Measurements from ENCODE around the gene CEACAM7.
A peak's percentile ranks its signal among the peaks of the same experiment; 100 is the strongest.

CEACAM7 gene

DNA sequence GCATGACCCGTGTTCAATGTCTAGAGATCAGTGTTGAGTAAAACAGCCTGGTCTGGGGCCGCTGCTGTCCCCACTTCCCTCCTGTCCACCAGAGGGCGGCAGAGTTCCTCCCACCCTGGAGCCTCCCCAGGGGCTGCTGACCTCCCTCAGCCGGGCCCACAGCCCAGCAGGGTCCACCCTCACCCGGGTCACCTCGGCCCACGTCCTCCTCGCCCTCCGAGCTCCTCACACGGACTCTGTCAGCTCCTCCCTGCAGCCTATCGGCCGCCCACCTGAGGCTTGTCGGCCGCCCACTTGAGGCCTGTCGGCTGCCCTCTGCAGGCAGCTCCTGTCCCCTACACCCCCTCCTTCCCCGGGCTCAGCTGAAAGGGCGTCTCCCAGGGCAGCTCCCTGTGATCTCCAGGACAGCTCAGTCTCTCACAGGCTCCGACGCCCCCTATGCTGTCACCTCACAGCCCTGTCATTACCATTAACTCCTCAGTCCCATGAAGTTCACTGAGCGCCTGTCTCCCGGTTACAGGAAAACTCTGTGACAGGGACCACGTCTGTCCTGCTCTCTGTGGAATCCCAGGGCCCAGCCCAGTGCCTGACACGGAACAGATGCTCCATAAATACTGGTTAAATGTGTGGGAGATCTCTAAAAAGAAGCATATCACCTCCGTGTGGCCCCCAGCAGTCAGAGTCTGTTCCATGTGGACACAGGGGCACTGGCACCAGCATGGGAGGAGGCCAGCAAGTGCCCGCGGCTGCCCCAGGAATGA, 18.9 kb upstream of the CEACAM7 start:
- TF ChIP-seq, protein P1, sequence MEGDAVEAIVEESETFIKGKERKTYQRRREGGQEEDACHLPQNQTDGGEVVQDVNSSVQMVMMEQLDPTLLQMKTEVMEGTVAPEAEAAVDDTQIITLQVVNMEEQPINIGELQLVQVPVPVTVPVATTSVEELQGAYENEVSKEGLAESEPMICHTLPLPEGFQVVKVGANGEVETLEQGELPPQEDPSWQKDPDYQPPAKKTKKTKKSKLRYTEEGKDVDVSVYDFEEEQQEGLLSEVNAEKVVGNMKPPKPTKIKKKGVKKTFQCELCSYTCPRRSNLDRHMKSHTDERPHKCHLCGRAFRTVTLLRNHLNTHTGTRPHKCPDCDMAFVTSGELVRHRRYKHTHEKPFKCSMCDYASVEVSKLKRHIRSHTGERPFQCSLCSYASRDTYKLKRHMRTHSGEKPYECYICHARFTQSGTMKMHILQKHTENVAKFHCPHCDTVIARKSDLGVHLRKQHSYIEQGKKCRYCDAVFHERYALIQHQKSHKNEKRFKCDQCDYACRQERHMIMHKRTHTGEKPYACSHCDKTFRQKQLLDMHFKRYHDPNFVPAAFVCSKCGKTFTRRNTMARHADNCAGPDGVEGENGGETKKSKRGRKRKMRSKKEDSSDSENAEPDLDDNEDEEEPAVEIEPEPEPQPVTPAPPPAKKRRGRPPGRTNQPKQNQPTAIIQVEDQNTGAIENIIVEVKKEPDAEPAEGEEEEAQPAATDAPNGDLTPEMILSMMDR (conservative IDR thresholded peaks at IDR 0.05; ENCODE audit: low read length): peak; percentile 52
- DNase-seq (ENCODE audit: low read depth): peak; percentile 12
- H3K4me3 ChIP-seq (ENCODE audit: low read length): no peak overlapping the region

DNA sequence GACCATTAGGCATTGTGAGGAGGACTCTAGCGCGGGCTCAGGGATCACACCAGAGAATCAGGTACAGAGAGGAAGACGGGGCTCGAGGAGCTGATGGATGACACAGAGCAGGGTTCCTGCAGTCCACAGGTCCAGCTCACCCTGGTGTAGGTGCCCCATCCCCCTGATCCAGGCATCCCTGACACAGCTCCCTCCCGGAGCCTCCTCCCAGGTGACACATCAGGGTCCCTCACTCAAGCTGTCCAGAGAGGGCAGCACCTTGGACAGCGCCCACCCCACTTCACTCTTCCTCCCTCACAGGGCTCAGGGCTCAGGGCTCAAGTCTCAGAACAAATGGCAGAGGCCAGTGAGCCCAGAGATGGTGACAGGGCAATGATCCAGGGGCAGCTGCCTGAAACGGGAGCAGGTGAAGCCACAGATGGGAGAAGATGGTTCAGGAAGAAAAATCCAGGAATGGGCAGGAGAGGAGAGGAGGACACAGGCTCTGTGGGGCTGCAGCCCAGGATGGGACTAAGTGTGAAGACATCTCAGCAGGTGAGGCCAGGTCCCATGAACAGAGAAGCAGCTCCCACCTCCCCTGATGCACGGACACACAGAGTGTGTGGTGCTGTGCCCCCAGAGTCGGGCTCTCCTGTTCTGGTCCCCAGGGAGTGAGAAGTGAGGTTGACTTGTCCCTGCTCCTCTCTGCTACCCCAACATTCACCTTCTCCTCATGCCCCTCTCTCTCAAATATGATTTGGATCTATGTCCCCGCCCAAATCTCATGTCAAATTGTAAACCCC, 17.5 kb upstream of the CEACAM7 start:
- TF ChIP-seq, protein P1 (conservative IDR thresholded peaks at IDR 0.05; ENCODE audit: low read length): no peak
- DNase-seq (ENCODE audit: low read depth): no peak
- no peak overlapping the region for H3K4me3 ChIP-seq (ENCODE audit: low read length)

DNA sequence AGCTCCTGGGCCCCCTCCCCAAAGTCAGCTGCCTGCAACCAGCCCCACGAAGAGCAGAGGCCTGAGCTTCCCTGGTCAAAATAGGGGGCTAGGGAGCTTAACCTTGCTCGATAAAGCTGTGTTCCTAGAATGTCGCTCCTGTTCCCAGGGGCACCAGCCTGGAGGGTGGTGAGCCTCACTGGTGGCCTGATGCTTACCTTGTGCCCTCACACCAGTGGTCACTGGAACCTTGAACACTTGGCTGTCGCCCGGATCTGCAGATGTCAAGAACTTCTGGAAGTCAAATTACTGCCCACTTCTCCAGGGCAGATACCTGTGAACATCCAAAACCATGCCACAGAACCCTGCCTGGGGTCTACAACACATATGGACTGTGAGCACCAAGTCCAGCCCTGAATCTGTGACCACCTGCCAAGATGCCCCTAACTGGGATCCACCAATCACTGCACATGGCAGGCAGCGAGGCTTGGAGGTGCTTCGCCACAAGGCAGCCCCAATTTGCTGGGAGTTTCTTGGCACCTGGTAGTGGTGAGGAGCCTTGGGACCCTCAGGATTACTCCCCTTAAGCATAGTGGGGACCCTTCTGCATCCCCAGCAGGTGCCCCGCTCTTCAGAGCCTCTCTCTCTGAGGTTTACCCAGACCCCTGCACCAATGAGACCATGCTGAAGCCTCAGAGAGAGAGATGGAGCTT, 15.7 kb upstream of the CEACAM7 start:
- no peak for DNase-seq (ENCODE audit: low read depth)

GRCh38 chr19:41702171-41702651, 14.1 kb upstream of the CEACAM7 start:
- no peak overlapping the region for H3K4me3 ChIP-seq (ENCODE audit: low read length)
- DNase-seq (ENCODE audit: low read depth): peak; percentile 43

More for the DNA sequence above, 15.7 kb upstream of the CEACAM7 start:
- H3K4me3 ChIP-seq (ENCODE audit: low read length): no peak overlapping the region
- TF ChIP-seq, protein P1 (conservative IDR thresholded peaks at IDR 0.05; ENCODE audit: low read length): no peak

DNA sequence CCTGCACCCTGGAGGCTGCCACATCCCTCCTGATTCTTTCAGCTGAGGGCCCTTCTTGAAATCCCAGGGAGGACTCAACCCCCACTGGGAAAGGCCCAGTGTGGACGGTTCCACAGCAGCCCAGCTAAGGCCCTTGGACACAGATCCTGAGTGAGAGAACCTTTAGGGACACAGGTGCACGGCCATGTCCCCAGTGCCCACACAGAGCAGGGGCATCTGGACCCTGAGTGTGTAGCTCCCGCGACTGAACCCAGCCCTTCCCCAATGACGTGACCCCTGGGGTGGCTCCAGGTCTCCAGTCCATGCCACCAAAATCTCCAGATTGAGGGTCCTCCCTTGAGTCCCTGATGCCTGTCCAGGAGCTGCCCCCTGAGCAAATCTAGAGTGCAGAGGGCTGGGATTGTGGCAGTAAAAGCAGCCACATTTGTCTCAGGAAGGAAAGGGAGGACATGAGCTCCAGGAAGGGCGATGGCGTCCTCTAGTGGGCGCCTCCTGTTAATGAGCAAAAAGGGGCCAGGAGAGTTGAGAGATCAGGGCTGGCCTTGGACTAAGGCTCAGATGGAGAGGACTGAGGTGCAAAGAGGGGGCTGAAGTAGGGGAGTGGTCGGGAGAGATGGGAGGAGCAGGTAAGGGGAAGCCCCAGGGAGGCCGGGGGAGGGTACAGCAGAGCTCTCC, 13.5 kb upstream of the CEACAM7 start:
- TF ChIP-seq, protein P1 (conservative IDR thresholded peaks at IDR 0.05; ENCODE audit: low read length): no peak
- no peak overlapping the region for H3K4me3 ChIP-seq (ENCODE audit: low read length)
- no peak for DNase-seq (ENCODE audit: low read depth)

More at GRCh38 chr19:41702171-41702651, 14.1 kb upstream of the CEACAM7 start:
- TF ChIP-seq, protein P1 (conservative IDR thresholded peaks at IDR 0.05; ENCODE audit: low read length): no peak

GRCh38 chr19:41700381-41701195, 12.5 kb upstream of the CEACAM7 start:
- no peak overlapping the region for H3K4me3 ChIP-seq (ENCODE audit: low read length)
- TF ChIP-seq, protein P1 (conservative IDR thresholded peaks at IDR 0.05; ENCODE audit: low read length): no peak

More at GRCh38 chr19:41700381-41701195, 12.5 kb upstream of the CEACAM7 start:
- no peak for DNase-seq (ENCODE audit: low read depth)
